BJ (cell line): ENCODE data around the gene RGS6. TPM values are rescaled to one million over a fixed set of nuclear protein-coding genes. Genes with fewer than 3 reads are reported as not detected.

Source experiments
- CTCF ChIA-PET: fragments of 350-600 bp; formaldehyde crosslinking; extraction: SDS; loops from one replicate; lab custom pipeline; 2021; ENCODE audit warnings: antibody characterized with exemption, inconsistent platforms; lab: Yijun Ruan, JAX
- POLR2A ChIA-PET: fragments of 300-600 bp; sonication (Branson Sonifier 250); formaldehyde crosslinking; extraction: SDS; loops from one replicate; lab custom pipeline; 2021; ENCODE audit warnings: antibody characterized with exemption; lab: Charles Lee
- DNase-seq: peaks from one replicate; pipeline ENCODE4 v3.0.0-alpha.2; 2011; ENCODE audit warnings: low read depth
- H3K27me3 ChIP-seq: 2 replicates; pipeline ENCODE4 v1.6.0; 2011; ENCODE audit warnings: low read length; ENCODE audit not compliant: control insufficient read depth, insufficient read depth
- H3K36me3 ChIP-seq: 2 replicates; pipeline ENCODE4 v1.5.1; 2011; ENCODE audit warnings: low read length; ENCODE audit not compliant: control insufficient read depth, insufficient read depth
- H3K4me3 ChIP-seq: 2 replicates; pipeline ENCODE4 v1.5.1; 2011; ENCODE audit warnings: low read depth, mild to moderate bottlenecking, control low read depth, low read length
- CTCF ChIP-seq: IDR thresholded peaks from 2 replicates; pipeline ENCODE4 v1.5.1; 2011; ENCODE audit warnings: low read depth, mild to moderate bottlenecking, control low read depth, inconsistent platforms, low read length, moderate library complexity; ENCODE audit not compliant: insufficient read depth
- polyA plus RNA-seq: library from polyadenylated mRNA; depleted of rRNA; stranded (reverse); fragments of >200 nt; gene quantifications from 2 replicates; pipeline ENCODE4 v1.2.3, GENCODE V29; 2011

The RGS6 gene
- polyA plus RNA-seq, 1 experiment: not detected

DNA sequence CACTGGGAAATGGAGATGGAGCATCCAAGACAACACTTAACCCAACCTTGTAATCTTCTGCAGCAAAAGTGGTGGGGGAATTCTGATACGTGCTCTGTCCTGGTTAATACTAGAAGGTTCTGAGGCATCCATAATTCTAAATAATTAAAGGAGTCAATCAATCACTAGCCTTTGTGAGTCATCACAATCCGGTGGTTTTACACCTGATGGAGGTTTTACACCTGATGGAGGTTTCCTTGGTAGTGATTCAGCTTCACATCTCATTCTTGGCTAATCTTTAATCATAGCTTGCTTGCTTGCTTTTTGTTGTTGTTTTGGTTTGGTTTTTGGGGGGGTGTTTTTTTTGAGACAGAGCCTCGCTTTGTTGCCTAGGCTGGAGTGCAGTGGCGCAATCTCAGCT, 618.3 kb downstream of the RGS6 start:
- Histone ChIP-seq H3K36me3 (no peaks in the 10 kb centered on the region), H3K27me3 (no peaks in the 10 kb centered on the region), H3K4me3 (no peak overlapping the region)
- ChIA-PET CTCF (interaction anchor here (1.2 kb wide), 1 partner anchor 357 kb away, joined by 4 read pairs; no protein-coding TSS in a partner anchor), POLR2A (no interaction called here)
- DNase-seq: no peak
- no peak for TF ChIP-seq CTCF

DNA sequence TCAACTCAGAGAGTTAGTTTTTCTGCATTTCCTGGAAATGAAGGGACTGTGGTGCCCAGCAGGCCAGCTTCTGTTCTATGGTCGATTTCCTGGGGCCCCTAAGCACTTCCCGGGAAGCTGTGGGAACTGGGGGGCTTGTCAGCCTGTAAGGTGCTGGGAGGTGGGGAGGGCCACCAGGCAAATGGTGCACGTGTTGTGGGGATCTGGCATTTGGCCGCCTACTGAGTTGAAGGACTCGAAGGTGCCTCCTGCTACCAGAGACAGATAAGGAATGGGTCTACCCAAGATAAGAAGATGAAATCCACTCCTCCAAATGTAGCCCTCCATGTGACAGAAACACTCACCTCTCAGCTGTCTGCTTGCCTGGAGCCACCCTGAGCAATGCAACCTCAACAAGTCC, 620.0 kb downstream of the RGS6 start:
- no peak for DNase-seq
- CTCF ChIA-PET: interaction anchor here (0.6 to 1.5 kb wide), 4 partner anchors 9 to 353 kb away, joined by 3 to 5 read pairs (median 4); no protein-coding TSS in a partner anchor
- H3K27me3 ChIP-seq: no peaks in the 10 kb centered on the region
- no peak for TF ChIP-seq CTCF
- POLR2A ChIA-PET: no interaction called here
- no peaks in the 10 kb centered on the region for H3K36me3 ChIP-seq
- H3K4me3 ChIP-seq: no peak overlapping the region

DNA sequence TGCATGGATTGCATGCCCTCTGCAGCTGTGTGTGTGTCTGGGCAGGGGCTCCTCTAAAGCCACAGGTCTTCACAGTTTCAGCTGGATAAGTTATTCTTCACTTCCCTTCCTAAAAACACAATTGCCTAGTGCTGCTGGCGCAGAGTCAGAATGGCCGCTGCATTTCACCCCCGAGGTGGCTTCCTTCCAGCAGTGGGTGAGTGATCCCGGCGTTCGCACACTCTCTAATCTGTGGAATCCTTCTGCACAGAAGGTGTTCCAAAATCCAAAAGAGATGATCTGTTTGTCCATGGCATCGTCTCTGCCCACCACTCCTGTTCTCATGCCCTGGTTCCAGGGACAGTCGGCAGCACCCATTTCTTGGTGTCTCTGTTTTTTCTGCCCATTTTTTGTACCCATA, 620.9 kb downstream of the RGS6 start:
- Histone ChIP-seq H3K27me3 (no peaks in the 10 kb centered on the region), H3K36me3 (no peaks in the 10 kb centered on the region), H3K4me3 (no peak overlapping the region)
- no peak for TF ChIP-seq CTCF
- ChIA-PET CTCF (interaction anchor here (1.5 kb wide), 1 partner anchor 14 kb away, joined by 3 read pairs; no protein-coding TSS in a partner anchor), POLR2A (no interaction called here)
- DNase-seq: no peak

- Histone ChIP-seq H3K27me3 (no peaks in the 10 kb centered on the region), H3K36me3 (no peaks in the 10 kb centered on the region), H3K4me3 (no peak overlapping the region)
- DNase-seq: no peak
- TF ChIP-seq CTCF: no peak
- ChIA-PET POLR2A (no interaction called here), CTCF (interaction anchor here (1.5 kb wide), 1 partner anchor 14 kb away, joined by 3 read pairs; no protein-coding TSS in a partner anchor)
These were observed 621.4 kb downstream of the RGS6 start for GRCh38 chr14:72553656-72554055.

DNA sequence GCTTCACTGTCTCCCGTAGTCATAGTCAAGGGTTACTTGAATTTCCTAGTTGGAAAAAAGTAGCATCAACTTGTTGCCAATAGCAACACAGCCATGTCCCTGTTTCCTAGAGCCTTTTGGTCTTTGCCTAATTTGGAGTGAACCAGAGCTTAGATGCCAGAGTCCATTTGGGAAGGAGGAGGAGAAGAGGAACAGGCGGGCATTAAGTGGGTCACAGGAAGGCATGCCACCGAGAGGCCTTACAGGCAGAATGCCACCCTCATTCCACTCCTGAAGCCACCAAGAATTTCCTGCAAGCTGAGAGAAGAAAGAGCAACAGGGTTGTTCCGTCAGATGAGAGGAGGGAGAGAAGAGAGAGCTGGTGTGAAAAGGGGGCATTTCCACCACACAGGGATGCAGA, 622.2 kb downstream of the RGS6 start:
- no peak for DNase-seq
- Histone ChIP-seq H3K36me3 (no peaks in the 10 kb centered on the region), H3K27me3 (no peaks in the 10 kb centered on the region), H3K4me3 (no peak overlapping the region)
- ChIA-PET CTCF (interaction anchor here (1.5 kb wide), 1 partner anchor 13 kb away, joined by 3 read pairs; no protein-coding TSS in a partner anchor), POLR2A (interaction anchor here (0.5 kb wide), 2 partner anchors 15 to 35 kb away, joined by 3 to 6 read pairs; no protein-coding TSS in a partner anchor)
- no peak for TF ChIP-seq CTCF
